ENCODE results near the gene CDC5L.

DNA sequence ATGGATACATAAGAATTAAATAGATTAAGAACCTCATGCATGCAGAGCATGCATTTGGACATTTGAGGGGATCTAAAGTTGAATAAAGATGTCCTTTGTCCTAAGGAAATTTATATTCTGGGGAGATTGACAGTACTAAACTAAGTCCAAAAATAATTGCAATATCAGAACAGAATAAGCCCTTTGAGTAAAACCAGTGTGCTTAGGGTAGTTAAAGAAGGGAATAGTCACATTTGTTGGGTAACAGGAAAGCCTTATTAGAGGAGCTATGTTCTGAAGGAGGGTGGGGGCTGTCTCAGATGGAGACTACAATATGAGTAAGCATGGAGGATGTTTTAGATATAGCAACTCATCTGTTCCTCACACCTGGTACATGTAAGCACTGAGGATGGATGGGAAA lies 35.8 kb downstream of the CDC5L start:
- TF ChIP-seq ZNF274 (IDR thresholded peaks at IDR 0.05; ENCODE audit: low read depth, low read length) (no peak), YY1 (IDR thresholded peaks at IDR 0.05; ENCODE audit: insufficient read depth, insufficient read length) (no peak)
